ENCODE data around the gene TREML2.

Gene TREML2

DNA sequence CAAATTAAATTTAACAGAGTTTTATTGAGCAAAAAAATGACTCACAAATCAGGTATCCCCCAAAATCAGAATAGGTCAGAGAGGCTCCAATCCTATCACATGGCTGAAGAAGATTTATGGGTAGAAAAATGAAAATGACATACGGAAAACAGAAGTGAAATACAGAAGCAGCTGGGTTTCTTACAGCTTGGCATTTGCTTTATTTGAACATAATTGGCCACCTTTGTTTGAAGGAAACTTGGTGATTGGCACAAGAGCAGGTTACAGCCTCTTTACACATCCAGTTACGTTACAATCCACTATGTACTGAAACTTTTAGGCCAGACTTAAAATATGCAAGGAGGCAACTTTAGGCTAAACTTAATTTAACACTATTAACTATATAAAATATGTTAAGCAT is 26.3 kb downstream of the TREML2 start:
- no peak for DNase-seq

DNA sequence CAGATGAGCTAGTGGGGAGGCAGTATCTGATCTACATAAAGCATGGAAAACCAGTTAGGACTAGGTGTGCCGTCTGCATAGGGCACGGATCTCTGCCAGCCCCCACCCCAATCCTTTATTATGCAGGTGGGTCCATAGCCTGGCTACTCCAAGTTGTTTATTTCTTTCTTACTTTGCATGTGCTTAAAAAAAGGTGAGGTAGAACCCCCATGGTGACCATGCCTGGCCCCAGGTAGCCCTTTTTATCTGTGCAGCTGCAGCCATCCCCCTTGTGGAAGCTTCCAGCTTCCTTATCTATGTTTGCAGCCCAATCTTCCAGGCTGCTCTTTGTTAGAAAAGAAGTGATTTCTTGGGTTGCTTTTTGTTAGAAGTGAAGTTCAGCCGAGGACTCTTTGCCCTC is 29.0 kb downstream of the TREML2 start:
- no peak for DNase-seq

DNA sequence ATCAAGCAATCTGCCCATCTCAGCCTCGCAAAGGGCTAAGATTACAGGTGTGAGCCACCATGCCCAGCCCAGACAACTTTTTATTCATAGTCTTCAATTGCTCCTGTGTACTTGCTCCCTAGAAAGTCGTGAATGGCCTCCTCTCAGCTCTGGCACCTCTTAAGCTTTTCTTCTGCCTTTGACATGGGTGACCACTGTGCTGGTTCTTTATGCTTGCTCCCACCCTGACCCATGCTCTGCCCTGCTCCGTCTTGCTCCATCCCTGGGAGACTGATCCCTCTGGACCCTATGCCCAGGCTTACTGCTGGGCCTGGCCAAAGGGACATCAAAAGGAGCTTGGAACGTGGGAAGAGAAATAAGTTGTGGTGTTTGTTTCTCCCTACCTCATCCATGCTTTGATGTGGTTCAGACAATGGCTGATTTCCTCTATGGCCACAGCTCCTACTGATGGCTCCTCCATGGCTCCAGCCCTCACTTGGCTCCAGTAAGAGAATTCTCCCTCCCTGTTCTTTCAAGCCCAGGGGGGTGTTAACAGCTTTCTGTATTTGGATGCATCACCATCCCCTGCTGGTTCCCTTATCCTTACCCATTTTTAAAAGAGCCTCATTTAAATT is 30.3 kb downstream of the TREML2 start:
- DNase-seq, result no peak

DNA sequence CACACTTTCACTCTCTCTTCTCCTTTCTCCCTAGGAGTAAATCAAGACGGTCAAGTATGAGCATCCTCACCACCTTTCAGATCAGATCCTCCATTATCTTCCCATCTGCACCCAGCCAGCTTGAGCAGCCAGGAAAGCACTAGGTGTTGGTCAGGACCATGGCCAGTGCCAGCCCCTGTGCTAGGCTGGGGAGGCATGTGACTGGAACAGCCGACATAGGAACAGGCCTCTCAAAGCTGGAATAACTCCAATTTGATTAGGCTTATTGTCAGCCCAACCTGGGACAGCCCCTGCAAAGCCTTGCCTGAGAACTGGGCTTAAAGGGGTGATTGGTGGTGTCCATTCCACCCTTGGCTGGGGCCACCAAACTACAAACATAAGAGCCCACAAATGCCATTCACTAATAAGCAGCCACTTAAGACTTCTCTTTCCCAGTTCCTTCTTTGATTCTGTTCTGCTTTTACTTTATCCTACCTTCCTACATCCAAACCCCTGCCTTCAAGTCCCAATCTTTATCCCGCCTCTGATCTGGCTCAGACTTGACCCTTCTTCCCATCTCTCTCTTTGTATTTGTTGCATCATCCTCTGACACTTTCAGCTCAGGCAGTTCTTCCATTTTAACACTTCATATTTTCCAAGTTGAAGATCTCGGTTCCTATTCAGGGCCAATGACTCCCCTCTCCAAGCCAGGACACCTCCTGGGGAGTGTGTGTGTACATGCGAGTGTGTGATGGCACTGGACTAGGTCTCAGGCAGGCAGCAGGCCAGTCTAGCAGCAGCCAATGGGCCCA is 33.6 kb downstream of the TREML2 start:
- DNase-seq, result no peak

DNA sequence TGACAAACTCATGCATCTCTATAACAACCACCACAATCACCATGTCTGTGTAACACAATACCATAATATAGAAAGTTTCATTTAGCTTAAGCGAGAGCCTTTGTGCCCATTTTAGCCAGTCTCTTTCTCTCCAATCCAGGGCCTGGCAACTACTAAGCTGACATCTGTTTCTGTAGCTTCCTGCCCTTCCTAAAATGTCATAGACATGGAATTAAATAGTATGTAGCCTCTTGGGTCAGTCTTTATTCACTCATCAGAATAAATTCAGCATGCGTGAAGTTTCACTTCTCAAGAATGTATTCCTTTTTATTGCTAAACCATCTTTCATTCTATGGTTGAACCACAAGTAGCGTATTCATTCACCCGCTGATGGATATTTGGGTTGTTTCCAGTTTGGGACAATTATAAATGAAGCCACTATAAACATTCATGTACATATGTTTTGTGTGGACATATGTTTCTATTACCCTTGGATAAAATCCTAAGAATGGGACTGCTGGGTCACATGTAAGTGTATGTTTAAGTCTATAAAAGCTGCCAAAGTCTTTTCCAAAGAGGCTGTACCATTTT is 36.3 kb downstream of the TREML2 start:
- DNase-seq, result no peak

DNA sequence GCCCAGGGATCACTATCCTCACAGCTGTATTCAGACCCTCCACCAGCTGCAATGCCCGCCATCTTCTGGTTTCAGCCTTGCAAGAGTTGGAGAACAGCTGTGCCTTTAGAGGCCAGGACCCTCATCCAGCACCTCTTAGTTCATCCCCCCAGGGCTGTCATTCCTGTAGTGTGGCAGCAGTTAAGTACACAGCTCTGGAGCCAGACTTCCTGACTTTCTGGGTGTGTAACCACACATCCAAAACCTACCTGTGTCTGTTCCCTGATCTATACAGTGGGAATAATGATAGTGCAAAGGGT is 37.6 kb downstream of the TREML2 start:
- no peak for DNase-seq

DNA sequence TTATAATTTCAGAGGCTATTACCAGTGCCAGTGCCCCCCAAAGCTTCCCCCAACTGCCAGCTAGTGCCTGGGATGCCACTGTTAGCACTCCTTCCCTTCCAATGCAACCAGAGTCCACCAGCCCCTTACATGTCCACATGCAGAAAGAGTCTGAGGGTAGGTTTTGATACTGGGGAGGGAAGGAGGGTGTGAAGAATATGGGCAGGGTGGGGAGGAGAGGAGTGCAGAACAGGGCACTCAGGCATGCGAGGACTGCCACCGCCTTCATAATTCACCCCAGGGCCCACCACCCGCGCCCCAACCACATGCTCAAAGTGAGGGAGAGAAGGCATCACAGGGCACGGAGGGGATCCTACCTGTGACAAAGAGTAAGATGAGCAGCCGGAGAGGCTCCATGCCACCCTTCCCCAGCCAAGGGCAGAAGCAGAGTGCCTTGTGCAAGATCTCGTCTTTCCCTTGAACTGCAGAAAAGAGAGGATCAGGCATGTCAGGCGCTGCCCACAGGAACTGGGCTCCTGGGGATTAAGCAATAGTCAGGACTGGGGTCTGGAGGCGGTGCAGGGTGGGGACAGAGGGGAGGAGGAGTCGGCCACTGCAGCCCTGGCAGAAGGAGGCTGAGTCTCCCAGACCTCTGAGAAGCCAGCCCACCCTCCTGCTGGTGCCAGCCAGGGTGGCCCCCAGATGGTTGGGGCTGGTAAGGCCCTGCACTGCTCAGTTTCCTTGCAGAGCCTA is 38.1 kb downstream of the TREML2 start, which contains the start of gene TREM2:
Gene TREM2 (minus strand): TSS at position 430 of the 732 bp plus-strand sequence. CDS start 34 bp downstream, at position 396.
- DNase-seq, result no peak

DNA sequence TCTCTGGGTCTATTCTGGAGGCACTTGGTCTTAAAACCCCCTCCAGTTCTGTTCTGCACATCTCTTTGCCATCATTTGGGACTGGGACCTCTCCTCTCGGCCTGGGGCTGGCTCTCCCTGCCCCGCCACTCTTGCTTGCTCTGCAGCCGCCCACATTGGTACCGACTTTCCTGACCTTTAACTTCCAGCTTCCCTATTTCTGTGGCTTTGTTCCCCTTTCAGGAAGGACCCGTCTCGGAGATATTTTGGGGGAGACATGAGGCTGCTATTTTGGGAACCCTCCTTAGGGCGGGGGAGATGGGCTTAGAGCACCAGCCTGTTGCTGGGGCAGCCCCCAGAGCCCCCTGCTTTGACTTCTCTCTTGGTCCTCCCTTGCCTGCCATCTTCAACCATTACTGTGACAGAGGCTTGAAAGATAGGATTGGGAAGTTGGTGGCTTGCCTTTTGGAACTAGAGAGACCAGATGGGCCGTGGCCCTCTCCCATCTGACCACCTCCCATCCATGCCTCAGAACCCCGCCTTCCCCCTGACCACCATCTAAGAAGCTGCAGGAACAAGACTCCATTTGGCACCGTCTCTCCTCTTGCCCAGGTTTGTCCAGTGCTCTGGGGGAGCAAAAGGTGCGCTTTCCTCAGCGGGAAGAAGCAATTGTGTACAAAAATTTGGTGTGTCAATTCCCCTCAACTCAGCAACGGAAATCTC is 38.9 kb downstream of the TREML2 start:
- DNase-seq, result no peak

DNA sequence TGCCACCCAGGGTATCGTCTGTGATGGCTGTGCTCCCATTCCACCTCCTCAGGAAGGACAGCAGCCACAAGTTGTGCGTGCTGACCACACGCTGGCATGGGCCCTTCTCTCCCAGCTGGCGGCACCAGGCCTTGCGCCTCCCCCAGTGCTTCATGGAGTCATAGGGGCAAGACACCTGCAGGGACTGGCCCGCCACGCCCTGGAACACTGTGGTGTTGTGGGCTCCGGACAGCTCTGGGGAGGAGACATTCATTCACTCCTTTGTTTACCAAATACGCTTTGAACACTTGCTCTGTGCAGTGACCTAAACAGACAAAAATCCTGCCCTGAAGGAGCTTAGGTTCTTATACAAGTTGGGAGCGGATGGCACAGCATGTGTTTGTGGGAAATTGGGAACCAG is 39.6 kb downstream of the TREML2 start:
- DNase-seq, result no peak

DNA sequence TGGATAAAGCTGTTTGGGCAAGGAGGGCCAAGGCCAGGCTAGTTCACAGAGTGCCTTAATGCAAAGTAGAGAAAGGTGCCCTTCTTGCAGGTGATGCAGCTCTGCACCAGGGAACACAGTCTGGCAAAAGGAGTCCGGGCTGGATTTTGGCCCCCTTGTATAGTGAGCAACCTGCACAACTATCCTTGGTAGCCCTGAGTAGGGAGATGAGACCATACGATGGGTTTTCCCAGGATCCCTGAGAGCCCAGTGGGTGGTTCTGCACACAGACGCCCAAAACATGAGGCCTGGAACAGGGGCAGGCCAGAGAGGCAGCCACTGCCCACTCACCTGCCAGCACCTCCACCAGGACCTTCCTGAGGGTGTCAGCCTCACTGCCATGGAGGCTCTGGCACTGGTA is 40.0 kb downstream of the TREML2 start:
- no peak for DNase-seq

DNA sequence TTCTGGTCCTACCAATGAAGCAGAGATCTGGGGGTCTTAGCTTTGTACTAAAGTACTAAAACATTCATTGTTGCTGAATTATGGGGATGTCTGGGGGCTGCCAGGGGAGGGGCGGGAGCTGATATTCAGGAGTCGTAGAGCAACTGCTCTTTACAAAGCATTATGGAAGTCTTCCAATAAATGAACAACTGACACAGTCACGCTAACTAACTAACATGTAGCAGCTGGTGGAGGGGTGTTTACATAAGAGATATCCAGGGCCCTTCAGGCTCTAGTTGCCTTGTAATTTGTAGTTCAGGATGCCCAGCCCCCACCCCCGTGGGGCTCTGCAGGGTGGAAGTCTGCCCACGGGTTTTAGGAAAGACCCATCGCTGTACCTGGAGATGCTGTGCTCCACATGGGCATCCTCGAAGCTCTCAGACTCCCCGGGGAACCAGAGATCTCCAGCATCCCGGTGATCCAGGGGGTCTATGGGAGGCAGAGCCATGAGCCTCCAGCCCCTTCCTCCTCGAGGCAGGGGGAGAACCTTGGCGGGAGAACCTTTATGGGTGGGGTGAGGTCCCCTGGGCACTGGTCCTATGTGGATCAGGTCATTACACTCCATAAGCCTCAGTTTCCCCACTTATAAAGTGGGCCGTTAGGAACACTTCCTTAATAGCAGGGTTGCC is 41.4 kb downstream of the TREML2 start:
- DNase-seq, result no peak

DNA sequence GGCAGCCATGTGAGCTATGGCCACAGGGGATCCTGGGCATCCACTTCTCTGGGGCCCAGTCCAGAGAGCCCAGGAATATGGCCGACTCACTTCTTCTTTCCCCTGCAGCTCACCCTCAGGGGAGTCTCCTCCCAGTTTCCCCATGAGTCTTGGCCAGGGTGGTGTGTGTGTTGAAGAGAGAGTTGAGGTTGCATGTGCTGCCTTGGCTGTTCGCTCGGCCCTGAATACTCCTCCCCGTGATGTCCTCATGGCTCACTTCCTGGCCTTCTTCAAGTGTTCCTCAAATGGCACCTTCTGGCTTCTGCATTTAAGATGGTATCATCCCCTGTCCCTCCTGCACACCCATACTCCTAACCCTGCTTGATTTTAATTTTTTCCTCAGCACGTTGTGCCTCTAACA is 43.6 kb downstream of the TREML2 start:
- DNase-seq, result no peak

DNA sequence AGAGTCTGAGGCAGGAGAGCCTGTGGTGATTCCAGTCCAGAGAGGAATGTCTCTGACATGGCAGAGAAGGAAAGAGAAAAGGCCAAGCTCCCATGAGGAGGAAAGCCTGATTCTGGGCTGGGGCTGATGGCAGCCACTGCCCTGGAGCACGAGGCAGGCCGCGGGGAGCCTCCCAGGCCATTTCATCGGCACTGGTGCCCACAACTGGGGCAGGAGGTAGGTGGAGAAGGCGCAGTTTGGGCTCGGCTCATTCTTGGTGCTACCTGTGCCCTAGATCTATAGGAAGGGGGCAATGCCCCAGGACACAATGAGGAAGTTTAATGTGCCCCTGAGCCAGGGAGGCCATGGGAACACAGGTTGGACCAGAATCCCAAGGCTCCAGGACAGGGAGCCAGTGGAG is 44.2 kb downstream of the TREML2 start:
- DNase-seq, result no peak

DNA sequence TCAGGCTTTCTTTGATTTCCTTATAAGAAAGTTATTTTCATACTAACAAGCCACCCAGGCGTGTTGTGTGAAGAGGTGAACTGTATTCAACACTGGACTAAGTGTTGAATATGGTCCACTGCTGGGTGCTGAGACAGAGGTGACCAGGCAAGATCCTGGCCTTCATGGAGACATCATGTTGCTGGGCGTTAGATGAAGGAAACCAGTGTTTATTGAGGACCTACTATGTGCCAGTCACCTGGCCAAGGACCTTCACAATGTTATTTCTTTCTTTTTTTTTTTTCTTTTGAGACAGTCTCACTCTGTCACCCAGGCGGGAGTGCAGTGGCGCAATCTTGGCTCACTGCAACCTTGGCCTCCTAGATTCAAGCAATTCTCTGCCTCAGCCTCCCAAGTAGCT is 44.9 kb downstream of the TREML2 start:
- no peak for DNase-seq

DNA sequence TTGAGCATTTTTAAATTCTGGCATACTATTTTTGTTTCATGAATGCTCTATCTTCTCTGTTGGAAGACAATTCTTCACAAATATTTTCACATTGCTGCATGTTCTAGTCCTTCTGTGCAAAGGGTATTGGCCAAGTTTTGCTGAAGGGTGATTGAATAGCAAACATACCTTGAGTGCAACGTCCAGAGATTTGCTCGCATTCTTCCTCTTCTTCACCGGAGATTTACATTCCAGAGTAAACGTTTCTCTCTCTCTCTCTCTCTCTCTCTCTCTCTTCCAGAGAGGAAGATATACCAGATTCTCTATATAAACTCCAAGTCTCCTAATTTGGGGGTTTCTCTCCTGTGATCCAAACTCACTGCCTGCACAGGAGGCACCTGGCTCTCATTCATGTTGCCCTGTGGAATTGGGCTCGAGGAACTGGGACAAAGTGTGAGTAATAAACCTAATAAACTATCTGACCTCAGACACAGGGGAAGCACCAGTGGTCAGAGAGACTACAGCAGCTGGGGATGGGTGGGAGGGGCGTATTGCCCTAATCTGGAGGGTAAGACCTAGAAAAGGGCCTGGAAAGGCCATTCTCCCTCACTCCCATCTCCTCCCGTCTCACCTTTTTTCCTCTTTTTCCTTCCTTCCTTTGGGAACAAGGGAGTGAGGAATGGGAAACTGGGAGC is 45.7 kb downstream of the TREML2 start:
- no peak for DNase-seq

DNA sequence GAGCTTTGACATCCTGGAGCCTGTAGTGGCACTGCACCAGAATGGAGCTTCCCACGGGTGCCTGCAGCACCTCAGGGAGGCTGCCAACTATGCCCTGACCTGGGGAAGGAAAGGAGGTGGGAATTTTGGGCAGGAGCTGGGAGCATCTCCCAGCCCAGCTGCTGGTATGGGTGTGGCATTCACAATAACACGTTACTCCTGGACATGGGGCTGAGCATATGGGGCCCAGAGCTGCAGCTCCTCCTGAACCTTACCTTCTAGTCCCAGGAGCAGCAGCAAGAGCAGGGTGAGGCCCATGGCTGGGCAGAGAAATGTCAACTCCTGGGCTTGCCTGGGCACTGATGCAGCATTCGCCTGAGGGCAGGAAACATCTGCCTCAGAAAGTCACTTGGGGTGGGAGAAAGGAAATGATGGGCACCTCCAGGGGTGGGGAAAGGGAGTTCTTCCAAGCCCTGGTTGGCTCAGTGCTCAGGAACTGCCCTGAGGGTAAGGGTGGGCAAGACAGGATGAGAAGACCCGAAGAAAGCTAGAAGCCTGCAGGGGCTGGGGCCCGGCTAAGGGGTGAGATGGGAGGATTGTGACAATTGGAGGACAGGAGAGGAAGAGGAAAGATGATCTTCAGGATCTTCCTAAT is 46.8 kb downstream of the TREML2 start, which contains the start of gene TREML1:
Gene TREML1 (minus strand): TSS at position 356 of the 634 bp plus-strand sequence. CDS start 59 bp downstream, at position 297.
- no peak for DNase-seq

DNA sequence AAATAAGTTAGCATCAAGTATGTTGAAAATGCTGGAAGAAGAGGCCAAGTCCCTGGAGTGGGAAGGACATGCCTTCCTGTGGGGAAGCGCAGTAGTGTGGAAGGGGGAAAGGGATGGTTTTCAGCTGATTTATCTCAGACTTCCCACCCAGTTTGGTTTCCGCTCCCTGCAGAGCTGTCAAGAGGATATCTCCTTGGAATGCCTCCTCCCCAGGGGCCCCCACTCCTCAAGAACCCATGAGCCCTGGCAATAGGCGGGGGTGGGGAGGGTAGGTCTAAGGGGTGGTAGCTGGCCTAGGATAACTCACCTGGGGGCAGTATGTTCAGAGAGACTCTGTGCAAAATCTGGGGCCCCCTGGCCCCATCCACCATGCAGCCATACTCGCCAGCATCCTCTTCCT is 47.5 kb downstream of the TREML2 start:
- DNase-seq, result no peak

DNA sequence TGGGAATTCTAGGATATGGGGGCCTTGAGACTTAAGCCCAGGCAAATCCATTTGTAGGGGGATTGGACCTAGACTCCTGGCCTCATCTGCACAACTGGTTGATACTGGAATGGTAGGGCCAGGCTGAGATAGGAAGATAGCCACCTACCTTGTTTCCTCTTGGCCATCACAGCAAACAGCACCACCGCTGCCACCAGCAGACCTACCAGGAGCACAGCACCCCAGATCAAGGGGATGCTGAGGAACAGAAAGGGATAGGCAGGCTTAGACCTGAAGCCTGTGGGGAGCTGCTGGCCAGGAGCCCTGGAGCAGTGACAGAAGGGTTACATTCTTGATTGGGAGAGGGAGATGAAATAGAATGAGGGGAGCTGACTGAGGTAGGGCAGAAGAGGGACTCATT is 50.3 kb downstream of the TREML2 start:
- DNase-seq, result no peak

DNA sequence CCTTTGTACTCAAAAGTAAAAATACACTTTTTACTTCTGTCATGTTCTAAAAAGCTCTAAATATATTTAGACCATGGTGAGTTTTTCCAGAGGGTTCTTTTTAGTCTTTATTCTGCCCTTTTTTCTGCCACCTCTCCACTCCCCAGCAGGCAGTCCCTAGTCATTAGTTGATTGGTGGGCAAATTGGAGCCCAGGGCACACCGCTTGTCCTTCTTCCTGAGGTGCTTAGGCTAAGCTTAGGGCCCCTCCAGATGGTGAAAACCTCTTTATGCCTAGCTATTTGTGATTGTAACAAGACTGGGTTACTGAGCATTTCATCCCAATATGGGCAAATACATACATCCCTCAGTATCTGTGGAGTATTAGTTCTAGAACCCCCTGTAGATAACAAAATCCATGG is 53.0 kb downstream of the TREML2 start:
- DNase-seq, result no peak
